ENCODE measurements around the gene GPHN. TPM values are rescaled to one million over a fixed set of nuclear protein-coding genes. Genes with fewer than 3 reads are reported as not detected.

Gene GPHN
- polyA plus RNA-seq, 1 of the 3 experiments (the other 2 are of a cell fraction) = 6.9 TPM

DNA sequence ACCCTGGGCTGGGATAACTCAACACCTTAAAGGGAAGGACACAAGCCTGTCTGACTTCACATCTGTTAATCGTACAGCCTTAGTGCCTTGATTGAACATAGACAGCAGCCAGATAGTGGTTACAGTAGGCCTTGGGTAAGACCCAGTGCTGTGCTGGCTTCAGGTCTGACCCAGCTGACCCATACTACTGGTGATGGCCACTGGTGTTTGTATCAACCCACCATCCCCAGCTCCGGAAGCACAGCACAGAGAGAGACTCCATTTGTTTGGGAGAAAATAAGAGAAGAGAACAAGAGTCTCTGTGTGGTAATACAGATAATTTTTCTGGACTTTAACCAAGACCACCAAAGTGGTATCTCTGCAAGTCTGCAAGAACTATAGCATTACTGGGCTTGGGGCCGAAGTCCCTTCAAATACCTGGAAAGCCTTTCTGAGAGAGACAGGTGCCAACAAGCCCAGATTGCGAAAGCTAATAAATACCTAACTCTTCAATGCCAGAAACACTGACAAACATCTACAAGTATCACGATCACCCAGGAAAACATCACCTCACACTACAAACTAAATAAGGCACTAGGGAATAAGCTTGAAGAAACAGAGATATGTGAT, 351.2 kb downstream of the GPHN start:
- WGBS (ENCODE audit: low lambda C conversion rate) = 98% methylated on average over 4 of the region's 5 CpGs
- H3K79me2 ChIP-seq (ENCODE audit: insufficient read depth) = no peaks in the 10 kb centered on the region
- no peak overlapping the region for H3K27ac ChIP-seq (ENCODE audit: low read depth in 2 of 2, low read length in 1 of 2)
- no peak for DNase-seq
- no peaks in the 10 kb centered on the region for H4K20me1 ChIP-seq (ENCODE audit: insufficient read depth)
- ChIA-PET POLR2A (no interaction called here), CTCF (no interaction called here)
- no peaks in the 10 kb centered on the region for H3K4me1 ChIP-seq (ENCODE audit: control insufficient read depth in 1 of 2, insufficient read depth in 2 of 2, low read depth in 1 of 2, low read length in 1 of 2)
- H3K4me2 ChIP-seq = no peak overlapping the region
- H2AFZ ChIP-seq (ENCODE audit: low read depth) = no peak overlapping the region
- TF ChIP-seq MXI1 (IDR thresholded peaks at IDR 0.05; ENCODE audit: low read depth, low read length) = no peak
- TF ChIP-seq NRF1 (IDR thresholded peaks at IDR 0.05; ENCODE audit: low read depth, low read length) = no peak
- TF ChIP-seq, protein P1, sequence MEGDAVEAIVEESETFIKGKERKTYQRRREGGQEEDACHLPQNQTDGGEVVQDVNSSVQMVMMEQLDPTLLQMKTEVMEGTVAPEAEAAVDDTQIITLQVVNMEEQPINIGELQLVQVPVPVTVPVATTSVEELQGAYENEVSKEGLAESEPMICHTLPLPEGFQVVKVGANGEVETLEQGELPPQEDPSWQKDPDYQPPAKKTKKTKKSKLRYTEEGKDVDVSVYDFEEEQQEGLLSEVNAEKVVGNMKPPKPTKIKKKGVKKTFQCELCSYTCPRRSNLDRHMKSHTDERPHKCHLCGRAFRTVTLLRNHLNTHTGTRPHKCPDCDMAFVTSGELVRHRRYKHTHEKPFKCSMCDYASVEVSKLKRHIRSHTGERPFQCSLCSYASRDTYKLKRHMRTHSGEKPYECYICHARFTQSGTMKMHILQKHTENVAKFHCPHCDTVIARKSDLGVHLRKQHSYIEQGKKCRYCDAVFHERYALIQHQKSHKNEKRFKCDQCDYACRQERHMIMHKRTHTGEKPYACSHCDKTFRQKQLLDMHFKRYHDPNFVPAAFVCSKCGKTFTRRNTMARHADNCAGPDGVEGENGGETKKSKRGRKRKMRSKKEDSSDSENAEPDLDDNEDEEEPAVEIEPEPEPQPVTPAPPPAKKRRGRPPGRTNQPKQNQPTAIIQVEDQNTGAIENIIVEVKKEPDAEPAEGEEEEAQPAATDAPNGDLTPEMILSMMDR (IDR thresholded peaks at IDR 0.05) = no peak
- TF ChIP-seq NFIC (IDR thresholded peaks at IDR 0.05; ENCODE audit: borderline replicate concordance) = no peak
- TF ChIP-seq TAF1 (IDR thresholded peaks at IDR 0.05; ENCODE audit: borderline replicate concordance, low read depth, low read length) = no peak
- no peak for TF ChIP-seq SIN3A (IDR thresholded peaks at IDR 0.05; ENCODE audit: borderline replicate concordance, low read depth, low read length)
- no peak for TF ChIP-seq TEAD4 (IDR thresholded peaks at IDR 0.05; ENCODE audit: borderline replicate concordance, insufficient read depth)
- TF ChIP-seq FOSL2 (IDR thresholded peaks at IDR 0.05; ENCODE audit: borderline replicate concordance, low read depth) = no peak
- no peak for TF ChIP-seq EZH2phosphoT487 (IDR thresholded peaks at IDR 0.05; ENCODE audit: borderline replicate concordance, low read depth)
- H3K4me3 ChIP-seq (ENCODE audit: low read depth in 2 of 2, low read length in 1 of 2) = no peak overlapping the region
- H3K9ac ChIP-seq = no peak overlapping the region
- no peaks in the 10 kb centered on the region for H3K27me3 ChIP-seq (ENCODE audit: insufficient read depth)
- peaks cover 10% of the 10 kb centered on the region; the same call in 1 of the 2 replicates for H3K9me3 ChIP-seq
- no peaks in the 10 kb centered on the region for H3K9me2 ChIP-seq
- H3F3A ChIP-seq (replicated peaks; ENCODE audit: insufficient read depth) = no peaks in the 10 kb centered on the region
- H3K36me3 ChIP-seq (replicated peaks in 1 of 2; ENCODE audit: control insufficient read depth in 1 of 2, insufficient read depth in 2 of 2, low read length in 1 of 2) = no peaks in the 10 kb centered on the region

DNA sequence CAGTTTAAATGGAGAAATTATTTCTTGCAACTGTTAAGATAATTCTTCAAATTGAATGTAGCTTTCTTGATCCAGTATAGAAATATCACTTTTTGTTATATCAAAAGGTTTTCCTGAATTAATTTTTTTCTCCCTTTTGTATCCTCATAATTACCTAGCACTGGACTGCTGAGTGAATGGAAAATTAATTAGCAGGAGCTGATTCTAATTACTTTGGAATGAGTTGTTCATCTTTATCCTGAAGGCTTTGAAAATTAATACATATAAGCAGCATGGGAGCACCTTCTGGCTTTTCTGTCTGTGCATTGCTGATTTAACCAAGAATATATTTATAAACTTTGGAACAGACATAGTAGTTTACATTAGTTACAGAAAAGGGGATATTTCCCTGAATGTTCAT, 373.6 kb downstream of the GPHN start:
- ChIA-PET CTCF (interaction anchor here (0.7 to 1.4 kb wide), 4 partner anchors 11 to 522 kb away, joined by 3 read pairs; no protein-coding TSS in a partner anchor), POLR2A (no interaction called here)
- Histone ChIP-seq H3K9me3 (no peaks in the 10 kb centered on the region), H4K20me1 (ENCODE audit: insufficient read depth) (no peaks in the 10 kb centered on the region), H3K4me2 (no peak overlapping the region), H3K36me3 (replicated peaks in 1 of 2; ENCODE audit: control insufficient read depth in 1 of 2, insufficient read depth in 2 of 2, low read length in 1 of 2) (no peaks in the 10 kb centered on the region), H3K27me3 (ENCODE audit: insufficient read depth) (no peaks in the 10 kb centered on the region), H3K79me2 (ENCODE audit: insufficient read depth) (no peaks in the 10 kb centered on the region), H3K4me1 (ENCODE audit: control insufficient read depth in 1 of 2, insufficient read depth in 2 of 2, low read depth in 1 of 2, low read length in 1 of 2) (no peaks in the 10 kb centered on the region), H3F3A (replicated peaks; ENCODE audit: insufficient read depth) (no peaks in the 10 kb centered on the region), H2AFZ (ENCODE audit: low read depth) (no peak overlapping the region), H3K9me2 (no peaks in the 10 kb centered on the region), H3K9ac (no peak overlapping the region), H3K27ac (ENCODE audit: low read depth in 2 of 2, low read length in 1 of 2) (no peak overlapping the region), H3K4me3 (ENCODE audit: low read depth in 2 of 2, low read length in 1 of 2) (no peak overlapping the region)
- no peak for DNase-seq
- TF ChIP-seq POLR2AphosphoS5 (IDR thresholded peaks at IDR 0.05; ENCODE audit: low read depth, low read length) (no peak), ELF1 (IDR thresholded peaks at IDR 0.05) (no peak), NRF1 (IDR thresholded peaks at IDR 0.05; ENCODE audit: low read depth, low read length) (no peak), CHD2 (IDR thresholded peaks at IDR 0.05; ENCODE audit: low read length, partially characterized antibody) (no peak), FOSL2 (IDR thresholded peaks at IDR 0.05; ENCODE audit: borderline replicate concordance, low read depth) (no peak), SMC3 (IDR thresholded peaks at IDR 0.05; ENCODE audit: low read depth, low read length) (no peak), GABPA (IDR thresholded peaks at IDR 0.05; ENCODE audit: low read depth) (no peak)
- TF ChIP-seq, protein P2, sequence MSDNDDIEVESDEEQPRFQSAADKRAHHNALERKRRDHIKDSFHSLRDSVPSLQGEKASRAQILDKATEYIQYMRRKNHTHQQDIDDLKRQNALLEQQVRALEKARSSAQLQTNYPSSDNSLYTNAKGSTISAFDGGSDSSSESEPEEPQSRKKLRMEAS (IDR thresholded peaks at IDR 0.05; ENCODE audit: low read depth) = no peak
- TF ChIP-seq, protein P3, sequence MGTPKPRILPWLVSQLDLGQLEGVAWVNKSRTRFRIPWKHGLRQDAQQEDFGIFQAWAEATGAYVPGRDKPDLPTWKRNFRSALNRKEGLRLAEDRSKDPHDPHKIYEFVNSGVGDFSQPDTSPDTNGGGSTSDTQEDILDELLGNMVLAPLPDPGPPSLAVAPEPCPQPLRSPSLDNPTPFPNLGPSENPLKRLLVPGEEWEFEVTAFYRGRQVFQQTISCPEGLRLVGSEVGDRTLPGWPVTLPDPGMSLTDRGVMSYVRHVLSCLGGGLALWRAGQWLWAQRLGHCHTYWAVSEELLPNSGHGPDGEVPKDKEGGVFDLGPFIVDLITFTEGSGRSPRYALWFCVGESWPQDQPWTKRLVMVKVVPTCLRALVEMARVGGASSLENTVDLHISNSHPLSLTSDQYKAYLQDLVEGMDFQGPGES (IDR thresholded peaks at IDR 0.05; ENCODE audit: low read depth, low read length) = no peak
- TF ChIP-seq, protein P4, sequence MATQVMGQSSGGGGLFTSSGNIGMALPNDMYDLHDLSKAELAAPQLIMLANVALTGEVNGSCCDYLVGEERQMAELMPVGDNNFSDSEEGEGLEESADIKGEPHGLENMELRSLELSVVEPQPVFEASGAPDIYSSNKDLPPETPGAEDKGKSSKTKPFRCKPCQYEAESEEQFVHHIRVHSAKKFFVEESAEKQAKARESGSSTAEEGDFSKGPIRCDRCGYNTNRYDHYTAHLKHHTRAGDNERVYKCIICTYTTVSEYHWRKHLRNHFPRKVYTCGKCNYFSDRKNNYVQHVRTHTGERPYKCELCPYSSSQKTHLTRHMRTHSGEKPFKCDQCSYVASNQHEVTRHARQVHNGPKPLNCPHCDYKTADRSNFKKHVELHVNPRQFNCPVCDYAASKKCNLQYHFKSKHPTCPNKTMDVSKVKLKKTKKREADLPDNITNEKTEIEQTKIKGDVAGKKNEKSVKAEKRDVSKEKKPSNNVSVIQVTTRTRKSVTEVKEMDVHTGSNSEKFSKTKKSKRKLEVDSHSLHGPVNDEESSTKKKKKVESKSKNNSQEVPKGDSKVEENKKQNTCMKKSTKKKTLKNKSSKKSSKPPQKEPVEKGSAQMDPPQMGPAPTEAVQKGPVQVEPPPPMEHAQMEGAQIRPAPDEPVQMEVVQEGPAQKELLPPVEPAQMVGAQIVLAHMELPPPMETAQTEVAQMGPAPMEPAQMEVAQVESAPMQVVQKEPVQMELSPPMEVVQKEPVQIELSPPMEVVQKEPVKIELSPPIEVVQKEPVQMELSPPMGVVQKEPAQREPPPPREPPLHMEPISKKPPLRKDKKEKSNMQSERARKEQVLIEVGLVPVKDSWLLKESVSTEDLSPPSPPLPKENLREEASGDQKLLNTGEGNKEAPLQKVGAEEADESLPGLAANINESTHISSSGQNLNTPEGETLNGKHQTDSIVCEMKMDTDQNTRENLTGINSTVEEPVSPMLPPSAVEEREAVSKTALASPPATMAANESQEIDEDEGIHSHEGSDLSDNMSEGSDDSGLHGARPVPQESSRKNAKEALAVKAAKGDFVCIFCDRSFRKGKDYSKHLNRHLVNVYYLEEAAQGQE (IDR thresholded peaks at IDR 0.05; ENCODE audit: low read depth, low read length) = no peak

All from SK-N-SH (cell line).